Endothelial cell of hepatic sinusoid (primary cell): ENCODE data around the gene HHIPL1.

ENCODE experiments used
- in situ Hi-C: cut with HindIII; loops from 2 replicates; pipeline ENCODE4 v1.10.0; 2017; ENCODE audit warnings: low sequenced_read_pairs

Gene HHIPL1

DNA sequence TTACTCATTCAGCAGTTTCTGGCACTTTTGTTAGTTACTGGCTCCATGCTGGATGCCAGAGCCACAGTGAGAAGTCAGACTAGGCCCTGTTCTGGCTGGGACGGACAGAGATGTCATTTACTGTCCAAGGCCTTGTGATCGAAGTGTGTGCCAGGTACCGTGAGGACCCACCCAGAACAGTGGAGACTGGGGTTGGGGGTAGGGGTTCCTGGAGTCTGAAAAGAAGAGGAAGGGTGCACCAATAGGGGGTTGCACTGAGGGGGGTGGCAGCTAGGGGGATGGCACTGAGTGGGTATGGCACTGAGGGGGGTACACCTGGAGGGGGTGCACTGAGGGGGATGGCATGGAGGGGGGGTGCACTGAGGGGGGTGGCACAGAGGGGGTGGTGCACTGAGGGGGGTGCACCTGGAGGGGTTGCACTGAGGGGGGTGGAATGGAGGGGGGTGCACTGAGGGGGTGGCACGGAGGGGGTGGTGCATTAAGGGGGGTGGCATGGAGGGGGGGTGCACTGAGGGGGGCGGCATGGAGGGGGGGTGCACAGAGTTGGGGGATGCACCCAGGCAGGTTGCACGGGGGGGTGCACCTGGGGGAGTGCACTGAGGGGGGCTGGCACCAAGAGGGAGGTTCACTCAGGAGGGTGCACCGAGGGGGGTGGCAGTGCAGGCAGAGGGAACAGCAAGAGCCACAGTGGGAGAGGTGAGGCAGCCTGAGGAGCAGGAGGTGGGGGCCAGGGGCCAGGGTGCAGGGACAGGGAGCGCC lies 28.6 kb downstream of the HHIPL1 start:
- in situ Hi-C loops = no loop called here

DNA sequence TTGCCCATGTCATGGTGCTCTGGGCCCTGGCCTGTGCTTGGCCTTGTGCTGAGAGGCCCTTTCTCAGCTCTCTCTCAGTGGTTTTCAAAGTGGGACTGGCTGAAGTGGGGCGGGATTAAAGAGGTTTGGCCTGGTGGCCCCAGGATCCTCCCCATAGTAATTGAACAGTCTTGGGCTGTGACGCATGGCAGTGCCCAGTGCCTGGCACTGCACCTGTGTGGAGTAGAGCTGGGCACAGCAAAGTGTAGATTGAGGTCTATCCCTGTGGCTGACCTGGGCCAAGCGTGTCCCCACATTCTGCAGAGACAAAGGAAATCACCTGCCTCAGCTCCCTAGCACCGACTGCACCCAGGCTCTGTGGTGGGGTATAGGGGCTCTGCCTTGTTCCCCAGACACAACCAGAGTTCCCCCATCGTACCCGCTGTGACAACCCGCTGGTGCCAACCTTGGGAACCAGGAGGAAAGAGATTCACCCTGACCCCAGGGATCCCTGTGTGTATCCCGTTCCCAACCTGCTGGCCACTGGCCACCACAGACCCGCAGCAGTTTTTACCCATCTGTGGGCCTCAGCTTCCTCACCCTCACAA lies 29.2 kb downstream of the HHIPL1 start:
- in situ Hi-C loops = no loop called here

DNA sequence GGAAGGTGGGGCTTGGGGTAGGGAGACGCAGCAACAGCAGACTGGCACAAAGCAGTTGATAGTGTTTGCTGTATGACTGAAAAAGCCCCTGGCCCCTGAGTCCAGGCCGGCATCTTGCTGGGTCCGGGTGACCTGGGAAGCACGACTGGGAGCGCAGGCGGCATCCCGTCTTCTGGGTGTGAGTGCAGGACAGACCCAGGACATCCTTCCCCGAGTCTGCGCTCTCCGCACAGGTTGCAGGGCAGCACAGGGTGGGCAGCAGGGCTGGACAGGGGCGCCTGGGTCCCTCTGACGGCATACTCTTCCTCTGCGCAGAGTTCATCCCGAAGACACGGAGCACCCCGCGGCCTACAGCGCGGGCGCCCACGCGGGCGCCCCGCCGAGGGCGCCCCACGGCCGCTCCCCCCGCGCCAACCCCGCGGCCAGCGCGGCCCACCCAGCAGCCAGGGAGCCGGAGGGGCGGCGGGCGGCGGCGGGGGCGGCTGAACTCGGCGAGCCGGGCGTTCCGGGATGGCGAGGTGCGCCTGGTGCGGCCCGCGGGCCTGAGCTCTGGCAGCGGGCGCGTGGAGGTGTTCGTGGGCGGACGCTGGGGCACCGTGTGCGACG lies 29.9 kb downstream of the HHIPL1 start:
- in situ Hi-C loops = no loop called here

DNA sequence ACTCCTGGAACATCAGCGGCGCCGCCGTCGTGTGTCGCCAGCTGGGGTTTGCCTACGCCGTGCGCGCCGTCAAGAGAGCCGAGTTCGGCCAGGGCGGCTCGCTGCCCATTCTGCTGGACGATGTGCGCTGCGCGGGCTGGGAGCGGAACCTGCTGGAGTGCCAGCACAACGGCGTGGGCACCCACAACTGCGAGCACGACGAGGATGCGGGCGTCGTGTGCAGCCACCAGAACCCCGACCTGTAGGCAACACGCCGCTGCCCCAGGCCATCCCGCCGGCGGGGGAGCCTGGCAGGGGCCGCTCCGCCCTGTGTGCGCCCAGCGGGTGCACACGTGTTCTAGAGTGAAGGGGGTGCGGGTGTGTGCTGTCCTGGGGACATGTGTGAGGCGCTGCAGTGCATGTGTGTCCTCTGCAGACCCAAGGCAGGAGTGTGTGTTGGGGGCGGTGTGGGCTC lies 30.5 kb downstream of the HHIPL1 start:
- in situ Hi-C loops = no loop called here

DNA sequence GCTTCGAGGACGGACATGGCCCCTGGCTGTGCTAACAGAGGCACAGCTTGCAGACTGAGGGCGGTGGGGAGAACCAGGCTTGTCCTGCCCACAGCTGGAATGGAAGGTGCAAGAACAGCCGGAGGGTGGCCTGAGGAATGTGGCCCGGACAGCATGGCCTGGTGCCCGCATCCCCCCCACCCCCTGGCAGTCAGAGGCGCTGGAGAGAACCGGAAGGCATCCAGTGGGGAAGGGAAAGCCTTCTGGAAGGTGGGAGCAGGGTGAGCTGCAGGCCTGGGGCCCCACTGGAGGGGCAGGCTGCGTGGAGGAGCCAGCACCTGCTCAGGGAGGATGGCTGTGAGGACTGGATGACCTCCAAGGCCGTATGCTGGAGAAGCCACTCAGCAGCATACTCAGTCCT lies 31.0 kb downstream of the HHIPL1 start:
- in situ Hi-C loops = no loop called here

GRCh38 chr14:99676657-99677056 lies 31.7 kb downstream of the HHIPL1 start:
- in situ Hi-C loops = no loop called here

DNA sequence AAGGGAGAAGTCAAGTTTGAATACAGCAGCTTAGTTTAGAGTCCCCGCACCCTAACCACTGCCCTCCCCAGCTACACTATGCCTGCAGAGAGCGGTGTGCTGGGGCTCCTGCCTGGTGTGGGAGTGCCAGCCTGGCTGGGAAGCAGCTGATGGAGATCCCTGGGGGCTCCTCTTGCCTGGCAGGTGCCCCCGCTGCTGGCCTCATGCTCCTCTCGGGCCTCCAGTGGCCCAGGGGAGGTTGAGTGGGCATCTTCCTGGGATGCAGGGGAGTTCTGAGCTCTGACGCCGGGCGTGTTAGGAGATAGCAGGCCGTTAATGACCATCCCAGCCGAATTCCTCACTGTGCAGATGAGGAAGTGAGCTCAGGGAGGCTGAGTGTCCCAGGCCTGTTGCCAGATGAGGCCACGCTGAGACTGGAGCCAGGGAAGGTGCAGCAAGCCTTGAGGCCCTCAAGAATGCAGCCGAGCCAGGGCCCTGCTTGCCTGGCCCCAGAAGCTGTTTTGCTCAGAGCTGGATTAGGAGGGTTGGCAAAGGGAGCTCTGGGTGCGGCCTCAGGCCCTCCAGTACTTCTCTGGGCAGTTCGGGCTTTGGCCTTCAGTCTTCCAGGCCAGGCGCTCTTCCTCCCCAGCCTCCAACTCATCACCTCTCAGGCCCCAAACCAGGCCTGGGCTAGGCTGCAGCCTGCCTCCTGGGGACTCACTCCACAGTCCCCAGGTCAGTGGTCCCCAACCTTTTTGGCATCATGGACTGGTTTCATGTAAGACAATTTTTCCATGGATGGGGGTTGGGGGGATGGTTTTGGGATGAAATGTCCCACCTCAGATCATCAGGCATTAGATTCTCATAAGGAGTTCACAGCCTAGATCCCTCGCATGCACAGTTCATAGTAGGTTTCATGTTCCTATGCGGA lies 32.6 kb downstream of the HHIPL1 start:
- in situ Hi-C loops = no loop called here

DNA sequence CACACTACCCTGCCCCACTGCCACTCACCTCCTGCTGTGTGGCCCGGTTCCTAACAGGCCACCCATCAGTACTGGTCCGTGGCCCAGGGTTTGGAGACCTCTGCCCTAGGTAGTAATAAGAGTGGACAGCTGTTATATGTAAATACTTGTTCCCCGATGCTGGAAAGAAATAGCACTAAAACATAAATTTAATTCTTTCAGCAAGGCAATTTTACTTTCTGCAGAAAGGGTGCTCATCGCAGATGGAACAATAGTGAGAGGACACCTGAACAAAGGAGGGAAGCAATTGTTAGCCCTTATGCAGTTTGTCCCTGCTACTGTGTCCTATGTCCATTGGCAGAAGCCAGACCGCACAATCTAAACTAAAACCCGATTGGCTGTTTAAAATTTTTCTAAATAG lies 33.3 kb downstream of the HHIPL1 start:
- in situ Hi-C loops = no loop called here

DNA sequence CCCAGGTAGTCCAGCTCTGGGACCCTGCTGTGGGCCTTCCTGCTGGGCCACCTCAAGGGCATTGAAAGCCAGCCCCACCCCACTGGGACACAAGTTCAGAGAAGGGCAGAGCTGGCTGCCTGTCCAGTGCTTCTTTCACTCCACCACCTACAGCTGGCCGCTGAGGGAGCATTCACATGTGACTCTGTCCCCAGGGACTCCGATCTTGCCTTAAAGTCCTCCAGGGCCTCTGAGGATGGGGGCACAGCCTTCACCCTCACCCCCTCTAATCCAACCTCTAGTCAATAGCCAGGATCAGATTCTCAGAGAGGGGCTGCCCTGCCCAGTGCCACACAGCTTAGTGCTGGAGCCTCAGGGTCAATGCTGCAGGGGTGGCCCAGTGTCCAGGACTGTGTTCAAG lies 34.2 kb downstream of the HHIPL1 start:
- in situ Hi-C loops = no loop called here

DNA sequence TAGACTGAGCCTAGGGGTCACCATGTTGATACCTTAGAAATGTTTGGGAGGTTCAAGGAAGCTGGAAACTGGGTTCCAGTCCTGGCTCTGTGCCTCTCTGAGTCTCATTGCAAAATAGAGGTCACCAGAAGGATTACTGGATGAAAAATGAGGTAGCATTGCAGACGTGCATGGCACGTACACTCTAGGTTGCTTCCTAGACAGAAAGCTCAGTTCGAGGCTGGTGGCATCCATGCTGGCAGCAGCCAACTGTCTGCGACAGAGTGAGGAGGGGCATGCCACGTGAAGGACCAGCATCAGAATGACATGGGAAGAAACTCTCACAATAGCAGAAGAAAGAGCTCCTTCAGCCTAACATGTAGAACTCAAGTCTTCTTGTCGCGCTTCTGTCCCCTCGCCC lies 34.6 kb downstream of the HHIPL1 start:
- in situ Hi-C loops = no loop called here

- in situ Hi-C loops = loop anchor here (10.0 kb wide), 2 partner anchors 155 to 175 kb away; no protein-coding TSS in a partner anchor
Measured at GRCh38 chr14:99679996-99680395, 35.1 kb downstream of the HHIPL1 start.

- in situ Hi-C loops = loop anchor here (10.0 kb wide), 2 partner anchors 154 to 176 kb away; no protein-coding TSS in a partner anchor
Measured at GRCh38 chr14:99681101-99681831, 36.3 kb downstream of the HHIPL1 start.

DNA sequence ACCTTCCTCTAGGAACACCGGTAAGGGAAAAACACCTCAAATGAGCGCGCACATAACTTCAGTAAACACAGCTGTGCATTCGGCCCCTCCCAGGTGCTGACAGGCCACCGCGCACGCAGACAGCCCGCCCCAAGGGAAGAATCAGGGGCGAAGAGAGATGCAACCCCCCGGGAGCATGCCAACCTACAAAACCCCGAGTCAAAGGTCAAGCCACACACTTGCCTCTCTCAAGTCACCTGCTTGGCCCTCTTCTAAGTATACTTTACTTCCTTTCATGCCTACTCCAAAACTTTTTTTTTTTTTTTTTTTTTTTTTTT lies 36.9 kb downstream of the HHIPL1 start:
- in situ Hi-C loops = loop anchor here (10.0 kb wide), 2 partner anchors 153 to 177 kb away; no protein-coding TSS in a partner anchor

DNA sequence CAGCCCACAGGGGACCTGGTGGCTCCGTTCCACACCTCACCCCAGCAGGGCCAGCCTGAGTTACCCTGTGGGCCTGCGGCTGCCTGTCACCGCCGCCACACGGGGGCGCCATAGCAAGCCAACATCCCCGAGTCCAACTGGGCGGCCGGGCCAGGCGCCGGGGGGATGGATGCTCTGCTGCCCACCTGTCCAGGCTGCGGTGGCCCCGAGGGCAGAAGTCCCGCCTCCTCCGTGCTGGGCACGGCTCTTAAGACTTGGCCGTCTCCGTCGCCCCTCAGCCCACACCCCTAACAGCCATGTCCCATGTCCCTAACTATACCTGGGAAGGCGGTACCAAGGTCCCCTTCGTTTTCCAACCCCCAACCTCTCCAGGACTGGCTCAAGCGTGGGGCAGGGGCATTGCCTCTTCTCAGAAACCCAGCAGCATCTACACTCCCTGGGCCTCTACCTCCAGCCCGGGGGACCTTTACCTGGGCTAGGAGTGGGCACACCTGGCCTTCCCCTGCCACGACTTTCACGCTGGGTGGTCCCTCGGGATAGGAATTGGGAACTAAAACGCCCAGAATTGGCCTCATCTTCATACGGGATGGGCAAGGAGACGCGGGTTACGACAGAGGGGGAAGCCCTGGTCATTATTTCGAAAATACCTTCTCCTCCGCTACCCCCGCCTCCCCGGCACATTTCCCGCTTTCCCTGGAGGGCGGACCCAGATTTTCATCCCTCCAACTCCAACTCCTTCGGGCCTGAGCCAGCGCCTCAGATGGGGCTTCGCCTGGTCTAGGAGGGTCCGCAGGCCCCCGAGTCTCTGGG lies 38.1 kb downstream of the HHIPL1 start:
- in situ Hi-C loops = loop anchor here (10.0 kb wide), 2 partner anchors 152 to 178 kb away; no protein-coding TSS in a partner anchor

DNA sequence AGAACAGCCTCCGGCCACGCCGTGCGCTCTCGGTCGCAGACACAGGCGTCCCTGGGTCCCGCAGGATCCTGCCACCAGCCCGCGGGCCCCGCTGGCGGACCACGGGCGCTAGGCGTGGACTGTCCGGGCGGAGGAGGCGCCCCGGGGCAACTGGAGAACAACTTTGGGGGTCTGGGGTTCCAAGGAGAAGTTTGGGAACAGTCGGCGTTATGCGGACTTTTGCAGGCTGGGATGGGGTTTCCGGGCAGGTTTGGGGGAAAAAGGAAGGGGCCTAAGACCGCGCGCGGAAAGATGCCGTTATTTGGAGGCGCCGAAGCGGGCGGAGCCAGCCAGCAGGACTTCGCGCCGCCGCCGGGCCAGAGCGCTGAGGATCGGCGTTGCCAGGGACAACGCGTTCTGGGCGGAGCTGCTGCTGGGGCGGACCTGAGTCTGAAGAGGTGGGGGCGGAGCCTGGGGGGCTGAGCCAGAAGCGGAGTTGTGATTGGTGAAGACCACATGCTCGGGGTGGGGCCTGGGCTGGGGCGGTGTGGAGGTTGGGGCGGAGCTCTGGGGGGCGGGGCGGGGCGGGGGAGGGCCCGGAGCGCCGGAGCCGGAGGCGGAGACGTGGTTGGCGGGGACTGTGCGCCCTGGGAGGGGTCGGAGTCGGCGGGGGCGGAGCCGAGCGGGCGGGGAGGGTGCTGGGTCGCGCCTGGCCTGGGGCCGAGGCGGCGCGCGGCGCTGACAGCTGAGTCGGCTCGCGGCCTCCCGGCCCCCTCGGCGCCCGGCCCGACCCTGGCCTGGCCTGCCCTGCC lies 38.9 kb downstream of the HHIPL1 start, which contains the start of gene CYP46A1:
Gene CYP46A1, plus strand, starts transcription at position 680 of the 791 bp plus-strand sequence. CDS start 120 bp downstream, outside the sequence.
- in situ Hi-C loops = loop anchor here (10.0 kb wide), 2 partner anchors 151 to 179 kb away; no protein-coding TSS in a partner anchor

GRCh38 chr14:99684410-99684934 lies 39.5 kb downstream of the HHIPL1 start:
- in situ Hi-C loops = loop anchor here (10.0 kb wide), 2 partner anchors 150 to 180 kb away; no protein-coding TSS in a partner anchor

GRCh38 chr14:99685151-99685591 lies 40.2 kb downstream of the HHIPL1 start:
- in situ Hi-C loops = loop anchor here (5.0 to 10.0 kb wide), 3 partner anchors 150 to 207 kb away; no protein-coding TSS in a partner anchor

- in situ Hi-C loops = loop anchor here (5.0 to 10.0 kb wide), 3 partner anchors 149 to 207 kb away; no protein-coding TSS in a partner anchor
Measured at GRCh38 chr14:99685596-99685995, 40.7 kb downstream of the HHIPL1 start.
